Osteoblast (primary cell): Measurements from ENCODE around the gene ARHGEF40. TPM values are rescaled to one million over a fixed set of nuclear protein-coding genes. Genes with fewer than 3 reads are reported as not detected.
A peak's percentile ranks its signal among the peaks of the same experiment; 100 is the strongest.

ENCODE experiments used
- DNase-seq: peaks from one replicate; pipeline ENCODE4 v3.0.0; 2011; ENCODE audit warnings: low spot score, mixed read lengths; ENCODE audit not compliant: insufficient read length; ENCODE audit errors: missing footprints
- H2AFZ ChIP-seq: 2 replicates; pipeline ENCODE4 v1.6.0; 2011; ENCODE audit warnings: mild to moderate bottlenecking, low read length
- H3K27ac ChIP-seq: 2 replicates; pipeline ENCODE4 v1.5.1; 2011; ENCODE audit warnings: mild to moderate bottlenecking, low read depth, low read length, moderate library complexity
- H3K27me3 ChIP-seq: 2 replicates; pipeline ENCODE4 v1.6.0; 2012; ENCODE audit warnings: mild to moderate bottlenecking, control low read depth, inconsistent platforms, low read length, moderate library complexity; ENCODE audit not compliant: insufficient read depth
- H3K36me3 ChIP-seq: 2 replicates; pipeline ENCODE4 v1.5.1; 2011; ENCODE audit warnings: mild to moderate bottlenecking, low read length, control low read depth, moderate library complexity; ENCODE audit not compliant: insufficient read depth
- H3K4me1 ChIP-seq: 2 replicates; pipeline ENCODE4 v1.5.1; 2011; ENCODE audit warnings: mild to moderate bottlenecking, low read length, control low read depth, moderate library complexity; ENCODE audit not compliant: insufficient read depth
- H3K4me2 ChIP-seq: 2 replicates; pipeline ENCODE4 v1.6.0; 2011; ENCODE audit warnings: mild to moderate bottlenecking, low read length; ENCODE audit not compliant: insufficient read depth
- H3K4me3 ChIP-seq: fragments of 200-600 bp; sonication (generic); 3 replicates; pipeline ENCODE4 v1.5.1; 2012; ENCODE audit warnings: mild to moderate bottlenecking, low read length, inconsistent platforms; ENCODE audit not compliant: insufficient read depth
- H3K79me2 ChIP-seq: 2 replicates; pipeline ENCODE4 v1.6.0; 2012; ENCODE audit warnings: mild to moderate bottlenecking, low read length, control low read depth, inconsistent platforms; ENCODE audit not compliant: insufficient read depth
- H3K9me3 ChIP-seq: 2 replicates; pipeline ENCODE4 v1.5.1; 2011; ENCODE audit warnings: low read depth, low read length, control low read depth
- H4K20me1 ChIP-seq: 2 replicates; pipeline ENCODE4 v1.6.0; 2012; ENCODE audit warnings: mild to moderate bottlenecking, low read length, control low read depth; ENCODE audit not compliant: insufficient read depth
- total RNA-seq: library from RNA; depleted of rRNA; stranded (reverse); fragments of >200 nt; gene quantifications from 2 replicates; pipeline ENCODE4 v1.2.3, GENCODE V29; 2012
- TF ChIP-seq, protein P1 (sequence below): IDR thresholded peaks from 2 replicates; pipeline ENCODE4 v1.5.1; 2011; ENCODE audit warnings: mild to moderate bottlenecking, low read depth, low read length, moderate library complexity; ENCODE audit errors: extremely low read depth

ARHGEF40 gene
- total RNA-seq, 1 donor = 33.3 TPM

DNA sequence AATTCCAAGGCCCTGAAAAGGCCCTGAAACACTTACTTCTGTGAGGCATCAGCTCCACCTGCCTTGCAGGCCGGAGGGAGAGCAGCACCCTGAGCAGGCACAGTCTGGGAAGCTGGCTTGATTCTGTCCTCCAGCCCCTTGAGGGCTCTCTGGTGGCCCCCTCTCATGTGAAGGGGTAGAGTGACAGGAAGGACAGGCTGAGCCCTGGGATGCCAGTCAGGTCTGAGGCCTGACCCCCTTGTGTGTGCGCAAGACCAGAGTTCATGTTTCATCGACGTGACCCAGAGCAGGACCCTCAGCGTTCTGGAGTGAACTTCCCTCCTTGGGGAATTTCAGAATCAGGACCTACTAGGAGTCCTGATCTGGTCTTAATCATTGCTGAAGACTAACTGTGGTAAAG, 11.2 kb upstream of the ARHGEF40 start:
- Histone ChIP-seq H3K9me3 (no peaks in the 10 kb centered on the region), H3K27me3 (no peaks in the 10 kb centered on the region), H3K27ac (no peak overlapping the region), H3K79me2 (no peaks in the 10 kb centered on the region), H3K4me1 (peaks cover 35% of the 10 kb centered on the region), H2AFZ (no peak overlapping the region), H3K4me3 (no peak overlapping the region), H3K4me2 (no peak overlapping the region), H4K20me1 (no peaks in the 10 kb centered on the region), H3K36me3 (no peaks in the 10 kb centered on the region)
- DNase-seq = no peak
- TF ChIP-seq, protein P1, sequence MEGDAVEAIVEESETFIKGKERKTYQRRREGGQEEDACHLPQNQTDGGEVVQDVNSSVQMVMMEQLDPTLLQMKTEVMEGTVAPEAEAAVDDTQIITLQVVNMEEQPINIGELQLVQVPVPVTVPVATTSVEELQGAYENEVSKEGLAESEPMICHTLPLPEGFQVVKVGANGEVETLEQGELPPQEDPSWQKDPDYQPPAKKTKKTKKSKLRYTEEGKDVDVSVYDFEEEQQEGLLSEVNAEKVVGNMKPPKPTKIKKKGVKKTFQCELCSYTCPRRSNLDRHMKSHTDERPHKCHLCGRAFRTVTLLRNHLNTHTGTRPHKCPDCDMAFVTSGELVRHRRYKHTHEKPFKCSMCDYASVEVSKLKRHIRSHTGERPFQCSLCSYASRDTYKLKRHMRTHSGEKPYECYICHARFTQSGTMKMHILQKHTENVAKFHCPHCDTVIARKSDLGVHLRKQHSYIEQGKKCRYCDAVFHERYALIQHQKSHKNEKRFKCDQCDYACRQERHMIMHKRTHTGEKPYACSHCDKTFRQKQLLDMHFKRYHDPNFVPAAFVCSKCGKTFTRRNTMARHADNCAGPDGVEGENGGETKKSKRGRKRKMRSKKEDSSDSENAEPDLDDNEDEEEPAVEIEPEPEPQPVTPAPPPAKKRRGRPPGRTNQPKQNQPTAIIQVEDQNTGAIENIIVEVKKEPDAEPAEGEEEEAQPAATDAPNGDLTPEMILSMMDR = no peak

DNA sequence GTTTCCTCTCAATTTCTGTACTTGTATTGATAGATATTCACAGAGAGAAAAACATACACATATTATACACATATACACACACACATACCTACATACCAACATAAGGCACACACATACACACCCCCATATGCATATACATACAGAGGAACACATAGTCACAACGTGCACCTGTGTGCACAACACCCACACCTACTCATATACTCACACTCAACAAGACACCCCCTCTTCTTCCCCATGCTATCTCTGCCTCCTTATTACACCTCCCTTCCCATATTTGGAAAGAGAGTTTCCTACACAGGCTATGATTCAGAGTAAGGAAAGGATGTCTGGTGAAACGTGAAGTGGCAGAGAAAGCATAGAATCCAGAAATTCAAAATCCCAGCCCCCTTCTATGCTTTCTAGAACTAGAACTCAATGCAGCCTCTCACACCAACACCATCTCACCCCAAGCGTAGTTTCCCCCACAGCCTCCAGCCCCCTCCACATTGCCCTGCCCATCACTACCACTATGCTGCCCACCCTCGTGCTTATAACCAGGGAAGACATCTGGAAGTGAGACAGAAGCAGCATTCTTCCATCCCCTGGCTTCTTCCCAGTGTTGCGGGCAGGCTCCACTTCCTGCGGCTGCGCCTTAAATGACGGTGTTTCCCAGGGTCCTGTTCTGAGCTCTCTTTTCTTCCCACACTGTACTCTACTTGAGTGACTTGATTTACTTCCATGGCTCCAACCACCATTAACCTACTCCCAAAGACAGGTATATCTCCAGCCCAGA, 10.1 kb upstream of the ARHGEF40 start:
- DNase-seq = peak; percentile 42
- Histone ChIP-seq H3K79me2 (no peaks in the 10 kb centered on the region), H3K4me3 (peak overlapping the region; percentile 15), H3K4me2 (peak overlapping the region; percentile 66), H3K4me1 (peaks cover 35% of the 10 kb centered on the region), H4K20me1 (no peaks in the 10 kb centered on the region), H2AFZ (peak overlapping the region; percentile 62), H3K27me3 (no peaks in the 10 kb centered on the region), H3K9me3 (no peaks in the 10 kb centered on the region), H3K27ac (peak overlapping the region; percentile 1), H3K36me3 (no peaks in the 10 kb centered on the region)
- TF ChIP-seq, protein P1 = no peak

DNA sequence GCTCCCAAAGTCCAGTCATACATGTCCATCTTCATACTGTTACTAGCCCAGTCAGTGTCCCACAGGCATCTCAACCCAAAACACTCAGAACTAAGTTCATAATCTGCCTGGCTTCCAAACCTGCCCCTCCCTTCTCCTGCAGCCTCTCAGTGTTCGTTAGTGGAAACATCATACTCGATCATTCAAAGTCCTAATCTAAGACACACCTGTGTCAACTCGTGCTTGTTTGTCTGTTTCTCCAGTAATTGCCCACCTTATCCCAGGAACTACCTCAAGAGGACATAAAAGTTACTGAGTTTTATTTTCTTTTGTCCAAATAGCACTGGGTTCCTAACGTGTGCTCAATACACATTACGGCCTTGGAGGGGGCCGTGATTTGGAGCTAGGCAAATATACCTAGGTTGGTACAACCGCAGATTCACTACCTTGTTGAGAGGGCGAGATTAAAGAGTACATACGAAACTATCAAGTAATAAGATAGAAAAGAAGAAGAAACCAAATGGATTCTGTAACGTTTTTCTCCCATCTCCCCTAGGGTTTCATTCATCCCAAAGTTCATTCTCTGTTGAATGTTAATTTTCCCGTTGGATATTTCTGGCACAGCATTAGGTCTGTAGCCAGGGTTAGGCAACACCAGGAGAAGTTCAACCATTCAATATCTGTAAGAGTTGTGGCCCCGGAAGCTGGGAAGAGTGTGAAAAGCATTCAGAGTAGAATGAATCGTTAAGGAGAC, 9.3 kb upstream of the ARHGEF40 start:
- Histone ChIP-seq H3K4me1 (peaks cover 35% of the 10 kb centered on the region), H2AFZ (peak overlapping the region; percentile 62), H4K20me1 (no peaks in the 10 kb centered on the region), H3K79me2 (no peaks in the 10 kb centered on the region), H3K27me3 (no peaks in the 10 kb centered on the region), H3K4me3 (no peak overlapping the region), H3K4me2 (peak overlapping the region; percentile 66), H3K27ac (peak overlapping the region; percentile 1), H3K36me3 (no peaks in the 10 kb centered on the region), H3K9me3 (no peaks in the 10 kb centered on the region)
- TF ChIP-seq, protein P1 = no peak
- peak; percentile 27 for DNase-seq

DNA sequence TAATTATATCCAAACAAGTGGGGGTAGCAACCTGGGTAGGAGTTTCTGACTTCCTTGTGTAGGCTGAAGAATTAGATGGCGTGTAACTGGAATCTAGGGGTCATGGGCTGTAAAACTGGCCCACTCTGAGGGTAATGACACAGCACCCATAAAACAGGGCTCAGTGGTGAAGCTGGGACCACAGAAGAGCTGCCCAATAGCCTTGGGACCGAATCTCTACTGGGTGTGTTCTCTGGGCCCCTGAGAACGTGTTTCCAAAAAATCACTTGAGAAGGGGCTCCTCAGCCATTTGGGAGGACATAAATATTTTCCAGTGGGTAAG, 8.8 kb upstream of the ARHGEF40 start:
- H4K20me1 ChIP-seq = no peaks in the 10 kb centered on the region
- H3K9me3 ChIP-seq = no peaks in the 10 kb centered on the region
- no peaks in the 10 kb centered on the region for H3K36me3 ChIP-seq
- TF ChIP-seq, protein P1 = no peak
- no peak overlapping the region for H2AFZ ChIP-seq
- DNase-seq = no peak
- no peak overlapping the region for H3K4me3 ChIP-seq
- H3K27ac ChIP-seq = no peak overlapping the region
- no peaks in the 10 kb centered on the region for H3K79me2 ChIP-seq
- no peaks in the 10 kb centered on the region for H3K27me3 ChIP-seq
- no peak overlapping the region for H3K4me2 ChIP-seq
- peaks cover 35% of the 10 kb centered on the region for H3K4me1 ChIP-seq
